Stimulated activated naive CD4-positive, alpha-beta T cell treated with Interleukin-2 at 50 U/mL for 16 hours (primary cell): ENCODE measurements around the gene PLCD3.
"Not testable (repeated sequence)": the region's sequence is repeated elsewhere in the genome, so short reads cannot be mapped to it uniquely, and the experiment has no call there.

Experiments
- DNase-seq: peaks from one replicate; lab custom pipeline; 2025; lab: John Stamatoyannopoulos, UW

Gene PLCD3

GRCh38 chr17:45135192-45135977 is 3.1 kb upstream of the PLCD3 start, which contains the start of gene ACBD4:
ACBD4 (plus strand) TSS chr17:45135687; CDS start chr17:45136145, 458 bp downstream.
- DNase-seq: peak; percentile 94

GRCh38 chr17:45132572-45133463 is 503 bp upstream of the PLCD3 start:
- DNase-seq: peak; percentile 74

GRCh38 chr17:45131616-45132319 is 547 bp downstream of the PLCD3 start:
- DNase-seq: peak; percentile 31

- no peak for DNase-seq
These were observed 1.4 kb downstream of the PLCD3 start for GRCh38 chr17:45130681-45131615.

- DNase-seq: no peak
These were observed 2.2 kb downstream of the PLCD3 start for GRCh38 chr17:45129940-45130680.

- no peak for DNase-seq
These were observed 2.8 kb downstream of the PLCD3 start for GRCh38 chr17:45129426-45129939.

GRCh38 chr17:45128989-45129388 is 3.3 kb downstream of the PLCD3 start:
- no peak for DNase-seq

- no peak for DNase-seq
These were observed 4.0 kb downstream of the PLCD3 start for GRCh38 chr17:45128331-45128730.

GRCh38 chr17:45127548-45128300 is 4.6 kb downstream of the PLCD3 start:
- DNase-seq: no peak

GRCh38 chr17:45127207-45127547 is 5.1 kb downstream of the PLCD3 start:
- no peak for DNase-seq

GRCh38 chr17:45125509-45125908 is 6.8 kb downstream of the PLCD3 start:
- no peak for DNase-seq

GRCh38 chr17:45124797-45125122 is 7.6 kb downstream of the PLCD3 start:
- not testable (repeated sequence) for DNase-seq

- peak; percentile 18 for DNase-seq
These were observed 8.2 kb downstream of the PLCD3 start for GRCh38 chr17:45123930-45124796.

- DNase-seq: no peak
These were observed 9.1 kb downstream of the PLCD3 start for GRCh38 chr17:45123076-45123770.

GRCh38 chr17:45121055-45121454 is 11.3 kb downstream of the PLCD3 start:
- no peak for DNase-seq

GRCh38 chr17:45120558-45120957 is 11.8 kb downstream of the PLCD3 start:
- no peak for DNase-seq

- DNase-seq: no peak
These were observed 12.4 kb downstream of the PLCD3 start for GRCh38 chr17:45119964-45120363.

- DNase-seq: no peak
These were observed 13.6 kb downstream of the PLCD3 start for GRCh38 chr17:45118691-45119090.
